Activated CD4-positive, alpha-beta T cell treated with anti-CD3 and anti-CD28 coated beads, Interleukin-2, amount 10 ng/mL, durations not matched to agents 24 days and 14 days (primary cell): Measurements from ENCODE around the gene ACSM3. TPM values are rescaled to one million over a fixed set of nuclear protein-coding genes. Genes with fewer than 3 reads are reported as not detected.
A peak's percentile ranks its signal among the peaks of the same experiment; 100 is the strongest.

Source experiments
- DNase-seq: peaks from one replicate; pipeline ENCODE4 v3.0.0; 2022
- H3K27ac Mint-ChIP-seq: one replicate; pipeline ENCODE4 v1.8.0; 2022; ENCODE audit warnings: mild to moderate bottlenecking, mixed read lengths
- H3K27me3 Mint-ChIP-seq: one replicate; pipeline ENCODE4 v1.8.0; 2022; ENCODE audit warnings: mixed read lengths
- H3K36me3 Mint-ChIP-seq: one replicate; pipeline ENCODE4 v1.8.0; 2022; ENCODE audit warnings: low read depth, mild to moderate bottlenecking, mixed read lengths
- H3K4me1 Mint-ChIP-seq: one replicate; pipeline ENCODE4 v1.8.0; 2021; ENCODE audit warnings: mixed read lengths
- H3K4me3 Mint-ChIP-seq: one replicate; pipeline ENCODE4 v1.8.0; 2022; ENCODE audit warnings: mild to moderate bottlenecking, moderate library complexity, mixed read lengths
- H3K9me3 Mint-ChIP-seq: one replicate; pipeline ENCODE4 v1.8.0; 2021; ENCODE audit warnings: mixed read lengths
- intact Hi-C: fragments of 100-400 bp; cut with micrococcal nuclease; formaldehyde crosslinking; loops from one replicate; pipeline ENCODE4 v1.15.1; 2023
- total RNA-seq: library from RNA; stranded (reverse); gene quantifications from 2 replicates; pipeline ENCODE4 v1.2.3, GENCODE V29; 2022

The ACSM3 gene
- total RNA-seq, 1 donor from 2014 or later, result 3.5 TPM

GRCh38 chr16:20830372-20830771 is 66.6 kb downstream of the ACSM3 start:
- DNase-seq, result no peak
- Mint-ChIP-seq H3K9me3 (no peaks in the 10 kb centered on the region), H3K27me3 (no peaks in the 10 kb centered on the region), H3K4me3 (no peak overlapping the region), H3K36me3 (peaks cover 38% of the 10 kb centered on the region), H3K4me1 (no peaks in the 10 kb centered on the region), H3K27ac (no peak overlapping the region)
- intact Hi-C loops, result no loop called here

GRCh38 chr16:20833086-20833485 is 69.3 kb downstream of the ACSM3 start:
- no peak for DNase-seq
- Mint-ChIP-seq H3K9me3 (no peaks in the 10 kb centered on the region), H3K4me1 (no peaks in the 10 kb centered on the region), H3K36me3 (peaks cover 52% of the 10 kb centered on the region), H3K4me3 (no peak overlapping the region), H3K27me3 (no peaks in the 10 kb centered on the region), H3K27ac (no peak overlapping the region)
- intact Hi-C loops, result no loop called here

GRCh38 chr16:20838240-20838639 is 74.4 kb downstream of the ACSM3 start:
- no peak for DNase-seq
- Mint-ChIP-seq H3K36me3 (peaks cover 76% of the 10 kb centered on the region), H3K4me3 (no peak overlapping the region), H3K27ac (no peak overlapping the region), H3K4me1 (peaks cover 3% of the 10 kb centered on the region), H3K9me3 (no peaks in the 10 kb centered on the region), H3K27me3 (no peaks in the 10 kb centered on the region)
- intact Hi-C loops, result no loop called here

- intact Hi-C loops, result no loop called here
Measured at GRCh38 chr16:20839504-20839903, 75.7 kb downstream of the ACSM3 start.

GRCh38 chr16:20844054-20844453 is 80.2 kb downstream of the ACSM3 start:
- DNase-seq, result no peak
- Mint-ChIP-seq H3K9me3 (no peaks in the 10 kb centered on the region), H3K4me3 (peak overlapping the region; percentile 59), H3K36me3 (peaks cover 36% of the 10 kb centered on the region), H3K4me1 (peaks cover 27% of the 10 kb centered on the region), H3K27me3 (no peaks in the 10 kb centered on the region), H3K27ac (peak overlapping the region; percentile 89)
- intact Hi-C loops, result loop anchor here (1.0 kb wide), 1 partner anchor 22 kb away; no protein-coding TSS in a partner anchor

More at GRCh38 chr16:20839504-20839903, 75.7 kb downstream of the ACSM3 start:
- no peaks in the 10 kb centered on the region for H3K9me3 Mint-ChIP-seq
- H3K4me1 Mint-ChIP-seq, result peaks cover 13% of the 10 kb centered on the region
- no peaks in the 10 kb centered on the region for H3K27me3 Mint-ChIP-seq
- H3K4me3 Mint-ChIP-seq, result no peak overlapping the region
- DNase-seq, result no peak
- H3K27ac Mint-ChIP-seq, result no peak overlapping the region
- H3K36me3 Mint-ChIP-seq, result peaks cover 65% of the 10 kb centered on the region

GRCh38 chr16:20844588-20844987 is 80.8 kb downstream of the ACSM3 start:
- peak; percentile 74 for DNase-seq
- Mint-ChIP-seq H3K4me1 (peaks cover 27% of the 10 kb centered on the region), H3K4me3 (peak overlapping the region; percentile 59)

GRCh38 chr16:20846030-20846429 is 82.2 kb downstream of the ACSM3 start:
- no peaks in the 10 kb centered on the region for H3K27me3 Mint-ChIP-seq
- H3K4me1 Mint-ChIP-seq, result peaks cover 34% of the 10 kb centered on the region
- intact Hi-C loops, result no loop called here
- H3K4me3 Mint-ChIP-seq, result no peak overlapping the region
- no peak for DNase-seq
- no peaks in the 10 kb centered on the region for H3K9me3 Mint-ChIP-seq
- no peak overlapping the region for H3K27ac Mint-ChIP-seq
- H3K36me3 Mint-ChIP-seq, result peaks cover 24% of the 10 kb centered on the region

More at GRCh38 chr16:20844588-20844987, 80.8 kb downstream of the ACSM3 start:
- Mint-ChIP-seq H3K36me3 (peaks cover 34% of the 10 kb centered on the region), H3K9me3 (no peaks in the 10 kb centered on the region), H3K27me3 (no peaks in the 10 kb centered on the region), H3K27ac (peak overlapping the region; percentile 89)
- intact Hi-C loops, result loop anchor here (1.0 kb wide), 1 partner anchor 22 kb away; no protein-coding TSS in a partner anchor

GRCh38 chr16:20846551-20846950 is 82.7 kb downstream of the ACSM3 start:
- no peak for DNase-seq
- intact Hi-C loops, result no loop called here
- no peak overlapping the region for H3K27ac Mint-ChIP-seq
- H3K4me1 Mint-ChIP-seq, result peaks cover 35% of the 10 kb centered on the region
- H3K27me3 Mint-ChIP-seq, result no peaks in the 10 kb centered on the region
- peaks cover 21% of the 10 kb centered on the region for H3K36me3 Mint-ChIP-seq
- H3K4me3 Mint-ChIP-seq, result no peak overlapping the region
- no peaks in the 10 kb centered on the region for H3K9me3 Mint-ChIP-seq

Other genes with a start within 250 kb of the ACSM3 start
- gene ACSM2B, start 187.6 kb upstream of the ACSM3 start, total RNA-seq, result not detected in 2 replicates
- gene ACSM1, start 66.3 kb upstream of the ACSM3 start, total RNA-seq, result not detected in 2 replicates
- gene THUMPD1, start 22.2 kb upstream of the ACSM3 start, total RNA-seq, result 44.7 and 47.4 TPM in 2 replicates
- gene ERI2, start 42.5 kb downstream of the ACSM3 start, total RNA-seq, result 15.1 and 15.7 TPM in 2 replicates
- 9.3 and 11.7 TPM in 2 replicates for gene REXO5, start 42.5 kb downstream of the ACSM3 start, total RNA-seq
- 10.8 and 12.3 TPM in 2 replicates for gene DCUN1D3, start 136.3 kb downstream of the ACSM3 start, total RNA-seq
- gene LYRM1, start 136.8 kb downstream of the ACSM3 start, total RNA-seq, result 20.9 and 26.5 TPM in 2 replicates